ENCODE measurements around the gene MYOCD. TPM values are rescaled to one million over a fixed set of nuclear protein-coding genes. Genes with fewer than 3 reads are reported as not detected.

MYOCD gene
- total RNA-seq, 2 donors from 2014 or later = 7.5 to 11.8 TPM

DNA sequence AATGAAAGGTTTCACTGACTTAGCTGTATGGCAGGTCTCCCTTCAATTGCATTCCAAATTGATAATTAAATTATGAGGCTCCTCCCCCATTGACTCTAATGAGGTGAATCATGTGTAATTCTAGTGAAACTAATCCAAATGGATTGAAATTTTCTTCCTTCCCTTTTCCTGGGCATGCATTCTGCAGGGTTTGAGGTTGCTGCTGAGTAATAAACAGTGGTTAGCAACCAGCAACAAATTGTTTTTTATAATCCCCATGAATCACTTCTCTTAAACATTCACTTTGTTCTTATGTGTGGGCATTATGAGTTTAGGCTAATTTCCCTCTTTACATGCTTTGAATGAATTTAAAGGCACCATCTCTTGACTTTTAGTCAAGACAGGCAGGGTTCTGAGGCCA is 43.4 kb downstream of the MYOCD start:
- Histone ChIP-seq H3K4me3 (ENCODE audit: low read length) (no peak overlapping the region), H3K4me1 (ENCODE audit: control insufficient read depth, insufficient read depth, low read length) (no peaks in the 10 kb centered on the region), H3K36me3 (ENCODE audit: control insufficient read depth, insufficient read depth, low read length) (peaks cover 49% of the 10 kb centered on the region), H3K27ac (ENCODE audit: low read depth, low read length) (no peak overlapping the region), H3K9ac (ENCODE audit: extremely low read depth, low read length, poor library complexity, severe bottlenecking) (no peak overlapping the region), H3K9me3 (ENCODE audit: control insufficient read depth, low read length) (no peaks in the 10 kb centered on the region), H3K27me3 (ENCODE audit: control insufficient read depth, insufficient read depth, low read length, poor library complexity, severe bottlenecking) (no peaks in the 10 kb centered on the region)
- no peaks in the 10 kb centered on the region for H3K27me3 Mint-ChIP-seq (ENCODE audit: insufficient read depth)
- peaks cover 8% of the 10 kb centered on the region for H3K4me1 Mint-ChIP-seq
- H3K9me3 Mint-ChIP-seq = no peaks in the 10 kb centered on the region
- no peak for DNase-seq
- H3K36me3 Mint-ChIP-seq (ENCODE audit: low read depth) = no peaks in the 10 kb centered on the region
- TF ChIP-seq, protein P1, sequence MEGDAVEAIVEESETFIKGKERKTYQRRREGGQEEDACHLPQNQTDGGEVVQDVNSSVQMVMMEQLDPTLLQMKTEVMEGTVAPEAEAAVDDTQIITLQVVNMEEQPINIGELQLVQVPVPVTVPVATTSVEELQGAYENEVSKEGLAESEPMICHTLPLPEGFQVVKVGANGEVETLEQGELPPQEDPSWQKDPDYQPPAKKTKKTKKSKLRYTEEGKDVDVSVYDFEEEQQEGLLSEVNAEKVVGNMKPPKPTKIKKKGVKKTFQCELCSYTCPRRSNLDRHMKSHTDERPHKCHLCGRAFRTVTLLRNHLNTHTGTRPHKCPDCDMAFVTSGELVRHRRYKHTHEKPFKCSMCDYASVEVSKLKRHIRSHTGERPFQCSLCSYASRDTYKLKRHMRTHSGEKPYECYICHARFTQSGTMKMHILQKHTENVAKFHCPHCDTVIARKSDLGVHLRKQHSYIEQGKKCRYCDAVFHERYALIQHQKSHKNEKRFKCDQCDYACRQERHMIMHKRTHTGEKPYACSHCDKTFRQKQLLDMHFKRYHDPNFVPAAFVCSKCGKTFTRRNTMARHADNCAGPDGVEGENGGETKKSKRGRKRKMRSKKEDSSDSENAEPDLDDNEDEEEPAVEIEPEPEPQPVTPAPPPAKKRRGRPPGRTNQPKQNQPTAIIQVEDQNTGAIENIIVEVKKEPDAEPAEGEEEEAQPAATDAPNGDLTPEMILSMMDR (conservative IDR thresholded peaks at IDR 0.05) = no peak
- no peak overlapping the region for H3K27ac Mint-ChIP-seq
- no peak overlapping the region for H3K4me3 Mint-ChIP-seq

DNA sequence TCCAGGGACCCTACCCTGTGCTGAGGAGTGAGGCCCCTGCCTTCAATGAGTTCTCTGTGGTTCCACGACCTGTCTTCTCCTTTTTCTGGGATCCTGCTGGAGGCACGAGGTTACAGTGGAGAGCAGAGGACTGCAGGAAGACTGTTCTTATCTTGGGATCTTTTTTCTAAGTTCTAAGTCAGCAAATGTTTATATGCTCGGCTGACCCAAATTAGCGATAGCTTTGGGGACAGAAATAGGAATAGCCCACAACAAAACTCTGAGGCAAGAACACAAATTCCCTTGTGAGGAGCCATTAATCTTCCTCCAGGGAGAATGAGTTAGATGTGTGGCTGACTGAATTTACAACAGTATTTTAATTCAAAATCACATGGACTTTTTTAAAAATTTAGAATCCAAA is 46.7 kb downstream of the MYOCD start:
- Histone ChIP-seq H3K27me3 (ENCODE audit: control insufficient read depth, insufficient read depth, low read length, poor library complexity, severe bottlenecking) (no peaks in the 10 kb centered on the region), H3K9me3 (ENCODE audit: control insufficient read depth, low read length) (no peaks in the 10 kb centered on the region), H3K9ac (ENCODE audit: extremely low read depth, low read length, poor library complexity, severe bottlenecking) (no peak overlapping the region), H3K36me3 (ENCODE audit: control insufficient read depth, insufficient read depth, low read length) (peaks cover 57% of the 10 kb centered on the region), H3K4me1 (ENCODE audit: control insufficient read depth, insufficient read depth, low read length) (no peaks in the 10 kb centered on the region), H3K4me3 (ENCODE audit: low read length) (no peak overlapping the region), H3K27ac (ENCODE audit: low read depth, low read length) (no peak overlapping the region)
- TF ChIP-seq, protein P1 (conservative IDR thresholded peaks at IDR 0.05) = no peak
- WGBS, 2 experiments (ENCODE audit: insufficient coverage in 1 of 2, insufficient read length in 1 of 2) = 93 to 95% methylated on average over 2 to 4 of the region's 4 CpGs
- Mint-ChIP-seq H3K27ac (no peak overlapping the region), H3K4me1 (no peaks in the 10 kb centered on the region), H3K9me3 (no peaks in the 10 kb centered on the region), H3K36me3 (ENCODE audit: low read depth) (no peaks in the 10 kb centered on the region), H3K4me3 (no peak overlapping the region), H3K27me3 (ENCODE audit: insufficient read depth) (peaks cover 1% of the 10 kb centered on the region)
- no peak for DNase-seq

DNA sequence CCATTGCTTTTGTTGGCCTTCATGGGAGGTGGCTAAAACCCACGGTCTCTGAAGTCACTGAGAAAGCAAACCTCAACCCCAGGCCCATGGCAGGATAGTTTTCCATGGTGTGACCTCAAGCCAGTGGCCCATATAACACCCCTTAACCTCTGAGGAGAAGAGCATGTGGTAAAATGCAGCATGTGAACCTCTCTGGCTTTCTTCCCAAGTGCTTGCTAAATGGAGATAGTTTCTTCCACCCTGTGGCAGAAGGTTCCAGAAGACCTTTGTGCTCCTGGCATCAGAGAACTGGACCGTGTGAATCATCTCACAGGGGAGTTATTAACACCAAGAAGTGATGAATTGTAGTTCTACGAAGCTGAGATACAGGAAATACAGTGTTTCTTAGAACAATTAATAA is 47.3 kb downstream of the MYOCD start:
- Mint-ChIP-seq H3K4me3 (no peak overlapping the region), H3K27ac (no peak overlapping the region), H3K4me1 (no peaks in the 10 kb centered on the region), H3K27me3 (ENCODE audit: insufficient read depth) (peaks cover 1% of the 10 kb centered on the region), H3K36me3 (ENCODE audit: low read depth) (peaks cover 3% of the 10 kb centered on the region), H3K9me3 (no peaks in the 10 kb centered on the region)
- no peak for DNase-seq
- Histone ChIP-seq H3K9me3 (ENCODE audit: control insufficient read depth, low read length) (no peaks in the 10 kb centered on the region), H3K36me3 (ENCODE audit: control insufficient read depth, insufficient read depth, low read length) (peaks cover 62% of the 10 kb centered on the region), H3K9ac (ENCODE audit: extremely low read depth, low read length, poor library complexity, severe bottlenecking) (no peak overlapping the region), H3K4me3 (ENCODE audit: low read length) (no peak overlapping the region), H3K27ac (ENCODE audit: low read depth, low read length) (no peak overlapping the region), H3K4me1 (ENCODE audit: control insufficient read depth, insufficient read depth, low read length) (no peaks in the 10 kb centered on the region), H3K27me3 (ENCODE audit: control insufficient read depth, insufficient read depth, low read length, poor library complexity, severe bottlenecking) (no peaks in the 10 kb centered on the region)
- TF ChIP-seq, protein P1 (conservative IDR thresholded peaks at IDR 0.05) = no peak
- 80 to 94% methylated on average over 1 to 2 of the region's 3 CpGs for WGBS, 2 experiments (ENCODE audit: insufficient coverage in 1 of 2, insufficient read length in 1 of 2)

Data from endodermal cell (in vitro differentiated cells).